PC-3 (cell line): ENCODE results near the gene ATXN7L1. TPM values are rescaled to one million over a fixed set of nuclear protein-coding genes. Genes with fewer than 3 reads are reported as not detected.

Experiments
- ATAC-seq: fragments of 200-7000 bp; cut with Tn5 transposase; 2 replicates; pipeline ENCODE4 v1.9.1; 2020; ENCODE audit warnings: mild to moderate bottlenecking, moderate library complexity
- BruUV-seq: library from RNA; stranded (reverse); fragments of 400-500 nt; replicated peaks from 2 replicates; lab custom pipeline; 2021; lab: Mats Ljungman, UMichigan
- CTCF ChIA-PET: fragments of 300-600 bp; sonication (Branson Sonifier 250); formaldehyde crosslinking; loops from one replicate; lab custom pipeline; 2022; ENCODE audit warnings: antibody characterized with exemption; lab: Charles Lee
- POLR2A ChIA-PET: fragments of 300-600 bp; sonication (Branson Sonifier 250); formaldehyde crosslinking; loops from one replicate; lab custom pipeline; 2022; ENCODE audit warnings: antibody characterized with exemption; ENCODE audit not compliant: unreplicated experiment; lab: Charles Lee
- DNase-seq: peaks from one replicate; pipeline ENCODE4 v3.0.0-alpha.2; 2015
- H2AFZ ChIP-seq: fragments of 300-600 bp; sonication (generic); 2 replicates; pipeline ENCODE4 v1.6.0; 2016; ENCODE audit warnings: antibody characterized with exemption, low read length
- H3F3A ChIP-seq: fragments of 300-600 bp; sonication (generic); one replicate; pipeline ENCODE4 v1.6.0; 2017; ENCODE audit warnings: antibody characterized with exemption, low read length, control low read depth, mild to moderate bottlenecking; ENCODE audit not compliant: unreplicated experiment
- H3K27ac ChIP-seq: fragments of 300-600 bp; sonication (generic); 2 replicates; pipeline ENCODE4 v1.5.1; 2016; ENCODE audit warnings: mild to moderate bottlenecking, low read length
- H3K27me3 ChIP-seq: fragments of 300-600 bp; sonication (generic); 2 replicates; pipeline ENCODE4 v1.6.1; 2016; ENCODE audit warnings: low read length, mixed read lengths
- H3K36me3 ChIP-seq: fragments of 300-600 bp; sonication (generic); 2 replicates; pipeline ENCODE4 v1.6.1; 2016; ENCODE audit warnings: low read depth, mixed run types, low read length, mixed read lengths
- H3K4me1 ChIP-seq: fragments of 300-600 bp; sonication (generic); 2 replicates; pipeline ENCODE4 v1.5.1; 2016; ENCODE audit warnings: low read length; ENCODE audit not compliant: insufficient read depth
- H3K4me2 ChIP-seq: fragments of 300-600 bp; sonication (generic); 2 replicates; pipeline ENCODE4 v1.6.0; 2016; ENCODE audit warnings: low read length
- H3K4me3 ChIP-seq: fragments of 300-600 bp; sonication (generic); 2 replicates; pipeline ENCODE4 v1.5.1; 2016; ENCODE audit warnings: mild to moderate bottlenecking, low read length, mixed read lengths
- H3K79me2 ChIP-seq: fragments of 300-600 bp; sonication (generic); 2 replicates; pipeline ENCODE4 v1.6.1; 2017; ENCODE audit warnings: low read length, mixed read lengths
- H3K9ac ChIP-seq: fragments of 300-600 bp; sonication (generic); 2 replicates; pipeline ENCODE4 v1.6.0; 2016; ENCODE audit warnings: mild to moderate bottlenecking, low read length
- H3K9me2 ChIP-seq: fragments of 300-600 bp; sonication (generic); replicated peaks from 2 replicates; pipeline ENCODE4 v1.6.1; 2016; ENCODE audit warnings: mixed run types, low read length, mixed read lengths
- H3K9me3 ChIP-seq: fragments of 300-600 bp; sonication (generic); 2 replicates; pipeline ENCODE4 v1.6.1; 2016; ENCODE audit warnings: low read length, mixed read lengths
- H4K20me1 ChIP-seq: fragments of 300-600 bp; sonication (generic); 2 replicates; pipeline ENCODE4 v1.6.1; 2016; ENCODE audit warnings: low read length, mixed read lengths
- CTCF ChIP-seq: fragments of 300-600 bp; sonication (generic); conservative IDR thresholded peaks from 2 replicates; pipeline ENCODE4 v1.5.1; 2017; ENCODE audit warnings: antibody characterized with exemption, low read depth, mild to moderate bottlenecking, low read length
- EZH2 ChIP-seq: fragments of 300-600 bp; sonication (generic); IDR thresholded peaks from one replicate; pipeline ENCODE4 v1.6.1; 2017; ENCODE audit warnings: antibody characterized with exemption, mild to moderate bottlenecking, low read length; ENCODE audit not compliant: unreplicated experiment
- EZH2phosphoT487 ChIP-seq: fragments of 300-600 bp; sonication (generic); IDR thresholded peaks from 2 replicates; pipeline ENCODE4 v1.6.1; 2018; ENCODE audit warnings: mild to moderate bottlenecking, antibody characterized with exemption, low read length, borderline replicate concordance
- intact Hi-C: fragments of 100-400 bp; cut with micrococcal nuclease; formaldehyde crosslinking; loops from 2 replicates; pipeline ENCODE4 v1.9.0; 2023
- total RNA-seq: library from RNA; depleted of rRNA; stranded (reverse); fragments of >200 nt; gene quantifications from 2 replicates; pipeline ENCODE4 v1.2.3, GENCODE V29; 2014

Gene ATXN7L1
- total RNA-seq, 1 experiment from 2014 or later, result 16.0 TPM

DNA sequence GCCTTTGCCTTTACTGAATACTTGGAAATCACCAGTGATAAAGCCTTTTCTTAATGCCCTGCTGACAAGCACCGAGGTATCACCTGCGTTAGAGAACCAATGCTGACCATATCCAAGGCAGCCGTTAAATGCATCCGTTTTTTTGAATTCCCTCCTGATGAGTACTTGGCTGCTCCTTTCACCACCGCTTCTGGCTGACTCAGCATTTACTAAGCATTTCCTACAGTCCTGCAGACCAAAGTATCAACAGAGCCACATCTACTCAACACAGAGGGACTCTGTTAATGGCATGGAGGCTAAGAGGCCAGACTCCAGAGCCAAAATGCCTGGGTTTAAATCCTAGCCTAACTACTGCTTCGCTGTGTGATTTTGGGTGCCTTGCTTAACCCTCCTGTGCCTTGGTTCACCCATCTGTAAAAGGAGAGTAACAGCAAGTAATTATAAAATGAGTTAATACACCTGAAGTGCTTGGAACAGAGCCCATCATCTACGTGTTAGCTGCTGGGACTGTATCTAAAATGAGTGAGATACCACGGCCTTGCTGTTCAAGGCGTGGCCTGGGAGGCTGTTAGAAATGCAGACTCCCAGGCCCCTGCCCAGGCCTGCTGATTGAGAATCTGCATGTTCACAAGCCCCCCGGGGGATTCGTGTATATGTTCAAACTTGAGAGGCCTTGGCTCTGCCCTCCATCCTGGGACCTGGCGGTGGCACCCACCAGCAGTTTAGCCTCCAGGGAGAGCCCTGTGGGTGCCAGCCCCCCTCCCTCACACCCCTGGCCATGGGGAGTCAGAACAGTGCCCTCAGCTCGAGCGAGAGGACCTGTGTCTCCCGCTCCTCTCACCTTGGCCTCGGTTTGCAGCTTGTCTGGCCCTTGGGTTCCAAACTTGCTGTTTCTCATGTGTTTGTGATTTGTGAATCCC is 264.3 kb downstream of the ATXN7L1 start:
- DNase-seq (peak; percentile 40), ATAC-seq (peak; percentile 69)
- H3K79me2 ChIP-seq, result no peaks in the 10 kb centered on the region
- no peak overlapping the region for H2AFZ ChIP-seq
- ChIA-PET CTCF (no interaction called here), POLR2A (no interaction called here)
- TF ChIP-seq CTCF (no peak), EZH2 (no peak), EZH2phosphoT487 (no peak)
- H4K20me1 ChIP-seq, result no peaks in the 10 kb centered on the region
- no peak overlapping the region for H3K4me3 ChIP-seq
- BruUV-seq, result no TSS peak
- H3K9me3 ChIP-seq, result no peaks in the 10 kb centered on the region
- H3K9me2 ChIP-seq, result no peaks in the 10 kb centered on the region
- H3F3A ChIP-seq, result no peaks in the 10 kb centered on the region
- H3K4me1 ChIP-seq, result peaks cover 3% of the 10 kb centered on the region; the same call in 1 of the 2 replicates
- intact Hi-C loops, result no loop called here
- H3K9ac ChIP-seq, result no peak overlapping the region
- H3K4me2 ChIP-seq, result no peak overlapping the region
- no peaks in the 10 kb centered on the region; the same call in 1 of the 2 replicates for H3K36me3 ChIP-seq
- no peaks in the 10 kb centered on the region for H3K27me3 ChIP-seq
- no peak overlapping the region for H3K27ac ChIP-seq

DNA sequence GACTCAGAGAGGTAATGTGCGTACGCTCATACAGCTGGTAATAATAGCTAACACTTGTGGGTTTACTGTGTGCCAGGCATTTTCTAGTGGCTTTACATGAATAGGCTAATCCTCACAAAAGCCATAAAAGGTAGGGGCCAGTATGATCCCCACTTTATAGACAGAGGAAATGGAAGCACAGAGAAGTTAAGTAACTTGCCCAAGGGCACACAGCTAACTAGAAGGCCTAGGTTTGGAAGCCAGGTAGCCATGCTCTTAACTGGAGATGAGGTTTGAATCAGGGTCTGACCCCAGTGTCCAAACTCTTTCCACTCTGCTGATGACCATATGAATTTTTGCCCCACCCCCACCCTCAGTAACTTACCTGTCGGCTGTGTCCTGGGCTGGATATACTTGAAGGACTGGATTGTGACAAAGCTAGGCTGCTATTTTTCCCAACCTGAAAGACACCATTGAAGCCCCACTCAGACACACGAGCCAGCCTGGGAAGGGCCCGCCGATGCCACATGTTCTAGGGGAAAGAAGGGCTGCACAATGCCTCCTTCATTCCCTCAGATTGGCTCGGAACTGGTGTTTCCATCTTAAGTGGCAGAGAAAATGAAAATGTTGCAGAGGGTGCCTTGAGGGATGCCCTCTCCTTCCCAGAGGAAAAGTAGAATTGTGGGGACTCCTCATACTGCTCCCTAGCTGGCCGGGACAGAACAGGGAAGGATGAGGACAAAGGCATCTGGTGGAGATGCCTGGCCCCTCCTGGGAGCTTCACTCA is 266.1 kb downstream of the ATXN7L1 start:
- no peaks in the 10 kb centered on the region for H3K27me3 ChIP-seq
- ChIA-PET POLR2A (no interaction called here), CTCF (no interaction called here)
- no TSS peak for BruUV-seq
- H3K4me2 ChIP-seq, result no peak overlapping the region
- TF ChIP-seq CTCF, result no peak
- TF ChIP-seq EZH2phosphoT487, result no peak
- no peak for TF ChIP-seq EZH2
- no peak overlapping the region for H3K9ac ChIP-seq
- no peaks in the 10 kb centered on the region for H4K20me1 ChIP-seq
- H3K79me2 ChIP-seq, result no peaks in the 10 kb centered on the region
- H3K27ac ChIP-seq, result no peak overlapping the region
- H3K9me3 ChIP-seq, result no peaks in the 10 kb centered on the region
- no peak for DNase-seq
- H3K4me3 ChIP-seq, result no peak overlapping the region
- no peak overlapping the region for H2AFZ ChIP-seq
- H3K4me1 ChIP-seq, result peaks cover 3% of the 10 kb centered on the region; the same call in 1 of the 2 replicates
- no peaks in the 10 kb centered on the region for H3K9me2 ChIP-seq
- intact Hi-C loops, result no loop called here
- no peak for ATAC-seq
- H3K36me3 ChIP-seq, result no peaks in the 10 kb centered on the region; the same call in 1 of the 2 replicates
- no peaks in the 10 kb centered on the region for H3F3A ChIP-seq
